GM06990 (cell line): Measurements from ENCODE around the gene CHIT1.

ENCODE experiments used
- DNase-seq: peaks from one replicate; pipeline ENCODE4 v3.0.0-alpha.2; 2011; ENCODE audit not compliant: insufficient read length; ENCODE audit errors: extremely low read depth
- H3K27me3 ChIP-seq: replicated peaks from 2 replicates; pipeline ENCODE4 v1.6.0; 2011; ENCODE audit warnings: low read length; ENCODE audit not compliant: control insufficient read depth, insufficient read depth
- H3K36me3 ChIP-seq: 2 replicates; pipeline ENCODE4 v1.5.1; 2011; ENCODE audit warnings: low read length; ENCODE audit not compliant: control insufficient read depth, insufficient read depth
- H3K4me3 ChIP-seq: replicated peaks from 2 replicates; pipeline ENCODE4 v1.5.1; 2011; ENCODE audit warnings: low read depth, mild to moderate bottlenecking, control low read depth, low read length
- CTCF ChIP-seq: IDR thresholded peaks from 2 replicates; pipeline ENCODE4 v1.5.1; 2011; ENCODE audit warnings: low read length, control low read depth, mild to moderate bottlenecking, inconsistent platforms; ENCODE audit not compliant: insufficient read depth, poor library complexity, severe bottlenecking

CHIT1 gene

DNA sequence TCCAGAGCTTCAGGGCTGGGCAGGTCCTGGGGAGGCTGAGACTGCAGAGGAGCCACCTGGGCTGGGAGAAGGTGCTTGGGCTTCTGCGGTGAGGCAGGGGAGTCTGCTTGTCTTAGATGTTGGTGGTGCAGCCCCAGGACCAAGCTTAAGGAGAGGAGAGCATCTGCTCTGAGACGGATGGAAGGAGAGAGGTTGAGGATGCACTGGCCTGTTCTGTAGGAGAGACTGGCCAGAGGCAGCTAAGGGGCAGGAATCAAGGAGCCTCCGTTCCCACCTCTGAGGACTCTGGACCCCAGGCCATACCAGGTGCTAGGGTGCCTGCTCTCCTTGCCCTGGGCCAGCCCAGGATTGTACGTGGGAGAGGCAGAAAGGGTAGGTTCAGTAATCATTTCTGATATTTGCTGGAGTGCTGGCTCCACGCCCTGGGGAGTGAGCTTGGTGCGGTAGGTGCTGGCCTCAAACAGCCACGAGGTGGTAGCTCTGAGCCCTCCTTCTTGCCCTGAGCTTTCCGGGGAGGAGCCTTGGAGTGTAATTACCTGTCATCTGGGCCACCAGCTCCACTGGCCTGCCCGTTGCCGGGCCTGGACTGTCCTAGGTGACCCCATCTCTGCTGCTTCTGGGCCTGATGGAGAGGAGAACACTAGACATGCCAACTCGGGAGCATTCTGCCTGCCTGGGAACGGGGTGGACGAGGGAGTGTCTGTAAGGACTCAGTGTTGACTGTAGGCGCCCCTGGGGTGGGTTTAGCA is 63.1 kb downstream of the CHIT1 start:
- no peak for DNase-seq

More for the DNA sequence above, 63.1 kb downstream of the CHIT1 start:
- H3K36me3 ChIP-seq, result no peaks in the 10 kb centered on the region
- peak; percentile 53 for TF ChIP-seq CTCF
- H3K4me3 ChIP-seq, result no peak overlapping the region
- H3K27me3 ChIP-seq, result no peaks in the 10 kb centered on the region; the same call in 1 of the 2 replicates
